ENCODE results near the gene SNTB2. TPM values are rescaled to one million over a fixed set of nuclear protein-coding genes. Genes with fewer than 3 reads are reported as not detected.
A peak's percentile ranks its signal among the peaks of the same experiment; 100 is the strongest.

SNTB2 gene
- total and polyA plus RNA-seq, 2 donors (not counting 3 experiments of a cell fraction or from before 2014, with no cell fraction given), result 24.9 to 73.7 TPM

GRCh38 chr16:69169607-69170352, 17.2 kb upstream of the SNTB2 start:
- intact Hi-C loops (cut with micrococcal nuclease), result loop anchor here (5.0 kb wide), 1 partner anchor 118 kb away; no protein-coding TSS in a partner anchor
- TF ChIP-seq POLR2AphosphoS5 (IDR thresholded peaks at IDR 0.05; ENCODE audit: insufficient read depth, low read depth, low read length) (no peak), POLR2A (IDR thresholded peaks at IDR 0.05; ENCODE audit: low read depth, low read length) (no peak), JUN (IDR thresholded peaks at IDR 0.05; ENCODE audit: borderline replicate concordance, insufficient read depth, insufficient read length, low read depth) (no peak), FOS (IDR thresholded peaks at IDR 0.05; ENCODE audit: borderline replicate concordance, insufficient read depth, low read length) (no peak)
- dilution Hi-C loops (cut with MboI; ENCODE audit: extremely low pct_ligation_motif_present, low sequenced_read_pairs), result no loop called here
- ChIA-PET CTCF (interaction anchor here (1.3 kb wide), 1 partner anchor 12 kb away, joined by 4 read pairs; no protein-coding TSS in a partner anchor), POLR2A (no interaction called here)
- Histone ChIP-seq H2AFZ (ENCODE audit: low read depth, low read length) (no peak overlapping the region), H3K27me3 (ENCODE audit: control insufficient read depth in 2 of 2, insufficient read depth in 2 of 2, low read length in 2 of 2) (no peaks in the 10 kb centered on the region), H3K9me1 (replicated peaks; ENCODE audit: control insufficient read depth, extremely low read depth, insufficient read depth, low read length) (no peaks in the 10 kb centered on the region), H3K79me2 (ENCODE audit: control insufficient read depth, insufficient read depth, low read length) (no peaks in the 10 kb centered on the region), H3K36me3 (ENCODE audit: control insufficient read depth in 2 of 2, extremely low read depth in 1 of 2, insufficient read depth in 2 of 2, low read length in 2 of 2) (peaks cover 0 to 10% of the 10 kb centered on the region in 2 experiments), H3K4me3 (replicated peaks in 1 of 3; ENCODE audit: insufficient read depth in 1 of 3, low read depth in 1 of 3, low read length in 3 of 3) (no peak overlapping the region), H4K20me1 (replicated peaks; ENCODE audit: control insufficient read depth, extremely low read depth, insufficient read depth, low read length) (no peaks in the 10 kb centered on the region), H3K9me3 (replicated peaks; ENCODE audit: control insufficient read depth, insufficient read depth, low read length) (no peaks in the 10 kb centered on the region), H3K4me1 (ENCODE audit: control insufficient read depth, extremely low read depth, insufficient read depth, low read length) (peaks cover 52% of the 10 kb centered on the region), H3K4me2 (ENCODE audit: insufficient read depth, low read length) (no peak overlapping the region), H3K27ac (ENCODE audit: insufficient read depth, low read depth, low read length) (peak overlapping the region; percentile 36), H3K9ac (replicated peaks; ENCODE audit: extremely low read depth, insufficient read depth, low read length) (no peak overlapping the region)
- DNase-seq (ENCODE audit: low read depth, low spot score) (no peak), FAIRE-seq (no peak)
- BruUV-seq (replicated peaks), result no TSS peak

DNA sequence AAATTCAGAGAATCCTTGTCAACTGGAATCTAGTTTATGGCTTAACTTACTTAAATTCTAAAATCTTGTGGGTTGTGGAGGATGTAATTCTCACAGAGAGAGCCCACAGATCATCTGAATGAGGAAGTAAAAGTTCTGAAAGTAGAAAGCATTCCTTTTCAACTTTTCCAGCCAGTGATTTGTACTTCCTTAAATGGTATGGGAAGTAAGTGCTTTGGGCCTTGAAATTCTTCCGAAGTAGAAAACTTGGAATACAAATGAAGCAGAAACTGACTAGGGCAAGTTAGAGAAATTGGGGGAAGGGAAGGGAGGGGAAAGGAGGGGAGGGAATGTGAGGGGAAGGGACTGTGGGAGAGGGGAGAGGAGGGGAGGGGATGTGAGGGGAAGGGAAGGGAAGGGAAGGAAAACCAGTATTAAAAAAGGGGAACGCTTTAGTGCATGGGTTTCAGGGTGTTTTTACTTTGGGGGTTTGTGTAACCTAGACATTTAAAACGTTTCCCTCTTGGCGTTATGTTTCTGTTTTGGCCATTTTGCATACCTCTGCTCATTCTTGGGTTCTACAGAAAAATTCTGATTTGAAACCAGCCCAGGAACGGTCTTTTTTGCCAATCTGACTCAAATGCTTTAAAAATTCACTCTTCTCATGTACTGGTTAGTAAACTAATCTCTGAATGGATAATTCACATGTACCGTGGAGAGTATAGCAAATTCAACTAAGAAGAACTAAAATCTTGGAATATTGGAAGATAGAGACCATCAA, 15.5 kb upstream of the SNTB2 start:
- BruUV-seq (replicated peaks), result no TSS peak
- H2AFZ ChIP-seq (ENCODE audit: low read depth, low read length), result no peak overlapping the region
- H3K4me1 ChIP-seq (ENCODE audit: control insufficient read depth, extremely low read depth, insufficient read depth, low read length), result peaks cover 38% of the 10 kb centered on the region
- no peak overlapping the region for H3K27ac ChIP-seq (ENCODE audit: insufficient read depth, low read depth, low read length)
- DNase-seq (ENCODE audit: low read depth, low spot score) (no peak), FAIRE-seq (no peak)
- no peak overlapping the region for H3K9ac ChIP-seq (replicated peaks; ENCODE audit: extremely low read depth, insufficient read depth, low read length)
- no peaks in the 10 kb centered on the region for H3K79me2 ChIP-seq (ENCODE audit: control insufficient read depth, insufficient read depth, low read length)
- H4K20me1 ChIP-seq (replicated peaks; ENCODE audit: control insufficient read depth, extremely low read depth, insufficient read depth, low read length), result no peaks in the 10 kb centered on the region
- POLR2A ChIA-PET, result no interaction called here
- H3K27me3 ChIP-seq (ENCODE audit: control insufficient read depth in 2 of 2, insufficient read depth in 2 of 2, low read length in 2 of 2), result no peaks in the 10 kb centered on the region
- H3K9me3 ChIP-seq (replicated peaks; ENCODE audit: control insufficient read depth, insufficient read depth, low read length), result no peaks in the 10 kb centered on the region
- intact Hi-C loops (cut with micrococcal nuclease) (no loop called here), dilution Hi-C loops (cut with MboI; ENCODE audit: extremely low pct_ligation_motif_present, low sequenced_read_pairs) (no loop called here)
- no peaks in the 10 kb centered on the region for H3K9me1 ChIP-seq (replicated peaks; ENCODE audit: control insufficient read depth, extremely low read depth, insufficient read depth, low read length)
- no peak overlapping the region for H3K4me2 ChIP-seq (ENCODE audit: insufficient read depth, low read length)
- TF ChIP-seq FOS (IDR thresholded peaks at IDR 0.05; ENCODE audit: borderline replicate concordance, insufficient read depth, low read length) (no peak), POLR2A (IDR thresholded peaks at IDR 0.05; ENCODE audit: low read depth, low read length) (no peak)
- no peak overlapping the region for H3K4me3 ChIP-seq (replicated peaks in 1 of 3; ENCODE audit: insufficient read depth in 1 of 3, low read depth in 1 of 3, low read length in 3 of 3)
- CTCF ChIA-PET, result interaction anchor here (1.0 kb wide), 1 partner anchor 21 kb away, joined by 3 read pairs; no protein-coding TSS in a partner anchor
- peaks cover 0 to 10% of the 10 kb centered on the region in 2 experiments for H3K36me3 ChIP-seq (ENCODE audit: control insufficient read depth in 2 of 2, extremely low read depth in 1 of 2, insufficient read depth in 2 of 2, low read length in 2 of 2)

Data from endothelial cell of umbilical vein (primary cell).